Hematopoietic multipotent progenitor cell treated with erythropoietin and hydrocortisone succinate and interleukin-3 and kit ligand, for 17 days (in vitro differentiated cells): ENCODE measurements around the gene POLR3F.
"Not testable (repeated sequence)": the region's sequence is repeated elsewhere in the genome, so short reads cannot be mapped to it uniquely, and the experiment has no call there.

ENCODE experiments used
- DNase-seq: peaks from one replicate; pipeline ENCODE4 v3.0.0-alpha.2; 2015; ENCODE audit warnings: low spot score

POLR3F gene

DNA sequence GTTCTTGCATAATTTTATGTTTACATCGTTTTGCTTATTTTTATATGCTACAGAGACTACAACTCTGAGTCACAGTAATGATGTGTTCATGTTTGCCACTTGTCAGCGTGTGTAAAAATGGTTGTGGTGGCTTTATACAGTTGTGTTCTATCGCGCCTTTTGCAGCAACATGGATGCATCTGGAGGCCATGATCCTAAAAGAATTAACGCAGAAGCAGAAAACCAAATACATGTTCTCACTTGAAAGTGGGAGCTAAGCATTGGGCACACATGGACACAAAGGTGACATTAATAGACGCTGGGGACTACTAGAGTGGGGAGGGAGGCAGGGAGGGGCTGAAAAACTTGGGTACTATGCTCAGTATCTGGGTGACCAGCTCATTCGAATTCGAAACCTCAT lies 39.6 kb downstream of the POLR3F start:
- DNase-seq = peak; percentile 10

- DNase-seq = peak; percentile 97
These were observed 40.3 kb downstream of the POLR3F start, which contains the start of gene SEC23B for GRCh38 chr20:18507218-18508191. Gene SEC23B, plus strand, starts transcription at chr20:18507940. Its CDS starts 2,896 bp downstream, at chr20:18510836.

- DNase-seq = no peak
These were observed 44.4 kb downstream of the POLR3F start for GRCh38 chr20:18511571-18511970.

DNA sequence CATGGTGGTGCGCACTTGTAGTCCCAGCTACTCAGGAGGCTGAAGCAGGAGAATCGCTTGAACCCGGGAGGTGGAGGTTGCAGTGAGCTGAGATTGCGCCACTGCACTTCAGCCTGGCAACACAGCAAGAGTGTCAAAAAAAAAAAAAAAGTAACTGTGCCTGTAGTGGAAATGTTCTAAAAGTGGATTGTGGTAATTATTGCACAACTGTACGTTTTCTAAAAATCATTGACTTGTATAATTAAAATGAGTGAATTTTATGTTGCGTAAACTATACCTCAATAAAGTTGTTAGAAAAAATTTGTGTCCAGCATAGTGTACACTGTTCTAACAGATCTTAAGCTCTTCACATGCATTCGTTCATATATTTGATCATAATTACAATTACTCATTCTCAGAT lies 46.0 kb downstream of the POLR3F start:
- DNase-seq = no peak

DNA sequence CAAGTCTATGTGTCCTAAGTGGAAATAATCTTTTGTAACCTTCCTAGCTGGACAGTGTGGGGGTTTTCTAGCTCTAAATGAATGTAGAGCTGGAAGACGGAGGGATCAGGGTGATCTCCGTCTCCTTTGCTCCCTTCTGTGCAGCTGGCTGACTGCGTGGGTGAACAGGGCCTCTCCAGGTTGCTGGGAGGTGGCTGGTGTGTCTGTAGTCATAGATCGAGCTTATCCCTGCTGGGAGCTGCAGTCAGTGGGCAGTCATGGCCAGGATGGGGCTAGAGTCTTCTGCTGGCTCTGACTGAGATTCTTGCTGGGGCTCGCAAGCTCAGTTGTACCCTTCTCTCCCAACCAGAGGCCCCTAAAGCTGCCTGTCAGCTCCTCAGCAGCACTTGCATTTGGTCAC lies 46.9 kb downstream of the POLR3F start:
- DNase-seq = no peak

DNA sequence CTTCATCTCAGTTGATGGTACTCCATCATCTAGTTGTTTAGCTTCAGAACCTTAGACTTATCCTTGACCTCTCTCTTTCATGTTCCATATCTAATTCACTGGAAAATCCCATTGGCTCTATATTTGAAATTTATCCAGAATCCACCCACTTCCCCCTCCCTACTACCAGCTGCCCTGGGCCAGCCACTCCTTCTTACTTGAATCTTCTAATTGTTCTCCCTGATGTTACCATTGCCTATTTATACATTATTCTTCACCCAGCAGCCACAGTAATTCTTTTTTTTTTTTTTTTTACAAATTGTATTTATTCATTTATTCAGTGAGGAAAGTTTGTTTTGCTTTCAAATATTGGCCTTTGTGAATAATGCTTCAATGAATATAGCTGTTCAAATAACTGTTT lies 48.8 kb downstream of the POLR3F start:
- DNase-seq = no peak

GRCh38 chr20:18522066-18522465 lies 54.9 kb downstream of the POLR3F start:
- DNase-seq = not testable (repeated sequence)

- DNase-seq = no peak
These were observed 55.9 kb downstream of the POLR3F start for GRCh38 chr20:18523066-18523465.

GRCh38 chr20:18524646-18525045 lies 57.5 kb downstream of the POLR3F start:
- DNase-seq = no peak

GRCh38 chr20:18526761-18527160 lies 59.6 kb downstream of the POLR3F start:
- DNase-seq = not testable (repeated sequence)

DNA sequence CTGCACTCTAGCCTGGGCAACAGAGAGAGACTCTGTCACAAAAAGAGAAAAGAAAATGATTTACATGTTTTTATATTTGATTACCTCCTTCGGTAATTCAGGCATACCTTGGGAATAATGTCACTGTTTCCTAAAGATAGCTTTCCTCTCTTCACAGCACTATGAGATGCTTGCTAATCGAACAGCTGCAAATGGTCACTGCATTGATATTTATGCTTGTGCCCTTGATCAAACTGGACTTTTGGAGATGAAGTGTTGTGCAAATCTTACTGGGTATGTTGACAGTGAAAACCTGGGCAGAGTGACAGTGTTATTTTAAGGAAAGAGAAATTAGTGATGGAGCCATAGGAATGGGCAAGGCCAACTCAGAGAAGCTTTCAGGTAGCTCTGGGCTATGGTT lies 60.1 kb downstream of the POLR3F start:
- DNase-seq = no peak

GRCh38 chr20:18527836-18528235 lies 60.6 kb downstream of the POLR3F start:
- DNase-seq = no peak

- DNase-seq = no peak
These were observed 61.9 kb downstream of the POLR3F start for GRCh38 chr20:18529041-18529440.

DNA sequence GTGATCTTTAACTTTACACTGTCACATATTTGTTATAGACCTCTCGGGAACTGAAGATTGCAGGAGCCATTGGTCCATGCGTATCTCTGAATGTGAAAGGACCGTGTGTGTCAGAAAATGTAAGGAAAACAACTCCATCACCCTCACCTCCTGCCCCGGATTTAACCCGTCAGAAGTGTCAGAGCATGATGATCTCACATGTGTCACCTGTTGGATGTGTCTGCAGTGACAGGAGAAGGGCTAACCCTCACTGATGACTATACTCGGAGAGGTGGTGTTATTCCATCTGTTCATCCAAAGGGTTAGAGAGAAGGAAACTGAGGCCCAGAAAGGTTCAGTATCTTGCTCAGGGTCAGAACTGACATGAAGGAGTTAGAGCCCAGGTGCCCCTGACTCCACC lies 65.4 kb downstream of the POLR3F start:
- DNase-seq = no peak

GRCh38 chr20:18533491-18533890 lies 66.3 kb downstream of the POLR3F start:
- no peak for DNase-seq

DNA sequence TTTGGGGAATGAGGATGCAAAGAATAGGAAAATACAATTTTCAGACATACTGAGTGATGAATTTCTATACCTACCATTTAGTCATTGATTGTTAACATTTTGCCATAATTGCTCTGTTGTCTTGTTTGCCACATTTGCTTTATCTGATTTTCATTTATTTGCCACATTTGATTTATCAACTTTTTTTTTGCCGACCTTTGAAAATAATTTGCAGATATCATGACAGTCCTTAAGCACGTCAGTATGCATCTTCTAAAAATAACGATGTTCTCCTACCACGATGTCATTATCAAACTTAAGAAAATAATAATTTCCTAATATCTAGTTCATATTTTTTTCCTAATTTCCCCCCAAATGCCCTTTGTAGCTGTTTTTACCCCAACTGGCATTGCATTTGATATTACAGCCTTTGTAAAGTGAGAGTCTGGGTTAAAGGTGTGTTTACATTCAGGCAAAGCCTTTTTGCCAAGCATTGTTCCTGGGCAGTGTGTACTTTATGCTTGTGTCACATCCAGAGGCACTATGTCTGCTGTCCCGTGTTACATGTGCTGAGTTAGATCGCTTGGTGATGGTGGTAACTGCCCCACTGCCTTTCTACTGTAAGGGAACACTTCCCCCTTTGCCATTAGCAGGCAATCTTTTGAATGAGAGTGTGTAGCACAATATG lies 66.9 kb downstream of the POLR3F start:
- DNase-seq = no peak
